ENCODE results near the gene TBRG1. TPM values are rescaled to one million over a fixed set of nuclear protein-coding genes. Genes with fewer than 3 reads are reported as not detected.

Gene TBRG1
- total RNA-seq, 4 donors from 2014 or later: 19.8 to 44.0 (median 30.3) TPM

- WGBS, 2 donors (ENCODE audit: low coverage in 1 of 2): 78 to 80% methylated on average over 3 to 10 of the region's 10 CpGs
- H3K9me3 ChIP-seq: no peaks in the 10 kb centered on the region
- no peak overlapping the region for H3K27ac ChIP-seq
- no peak overlapping the region for H3K4me3 ChIP-seq
- H3K27me3 ChIP-seq: peaks cover 16% of the 10 kb centered on the region
- intact Hi-C loops (cut with DNase I; ENCODE audit: low total_unique reads): no loop called here
- no peaks in the 10 kb centered on the region for H3K4me1 ChIP-seq
- no peak for DNase-seq
- in situ Hi-C loops (cut with MboI; ENCODE audit: low pct_ligation_motif_present in 1 of 4, low pct_unique_long_range_greater_than_20kb in 1 of 4, low sequenced_read_pairs in 3 of 4): no loop called here
- TF ChIP-seq EP300 (IDR thresholded peaks at IDR 0.05; ENCODE audit: low read depth) (no peak), CTCF (IDR thresholded peaks at IDR 0.05) (no peak), POLR2A (IDR thresholded peaks at IDR 0.05) (no peak), POLR2AphosphoS5 (IDR thresholded peaks at IDR 0.05) (no peak)
- H3K36me3 ChIP-seq: no peaks in the 10 kb centered on the region
Measured at GRCh38 chr11:124612567-124613246, 10.0 kb upstream of the TBRG1 start.

GRCh38 chr11:124618863-124619262, 3.8 kb upstream of the TBRG1 start:
- no peaks in the 10 kb centered on the region for H3K9me3 ChIP-seq

GRCh38 chr11:124623861-124624525, 1.3 kb downstream of the TBRG1 start:
- peak overlapping the region in 3 of 4 donors; percentile 81 to 95 (median 94) for H3K4me3 ChIP-seq
- intact Hi-C loops (cut with DNase I; ENCODE audit: low total_unique reads) (loop anchor here (10.0 kb wide), 1 partner anchor 731 kb away; no protein-coding TSS in a partner anchor), in situ Hi-C loops (cut with MboI; ENCODE audit: low pct_ligation_motif_present in 1 of 4, low pct_unique_long_range_greater_than_20kb in 1 of 4, low sequenced_read_pairs in 3 of 4) (no loop called here)
- no peaks in the 10 kb centered on the region for H3K27me3 ChIP-seq
- 43 to 58% methylated on average over 4 of the region's 4 CpGs for WGBS, 2 donors (ENCODE audit: low coverage in 1 of 2)
- H3K27ac ChIP-seq: peak overlapping the region in 3 of 4 donors; percentile 95 to 98 (median 95)
- no peak for TF ChIP-seq POLR2A (IDR thresholded peaks at IDR 0.05)
- no peak for TF ChIP-seq POLR2AphosphoS5 (IDR thresholded peaks at IDR 0.05)
- TF ChIP-seq EP300 (IDR thresholded peaks at IDR 0.05; ENCODE audit: low read depth): no peak
- TF ChIP-seq CTCF (IDR thresholded peaks at IDR 0.05): no peak
- no peaks in the 10 kb centered on the region for H3K9me3 ChIP-seq
- peaks cover 0 to 11% (median 5%) of the 10 kb centered on the region in 4 donors for H3K36me3 ChIP-seq
- peaks cover 0 to 34% (median 20%) of the 10 kb centered on the region in 4 donors for H3K4me1 ChIP-seq
- no peak for DNase-seq

More at GRCh38 chr11:124618863-124619262, 3.8 kb upstream of the TBRG1 start:
- in situ Hi-C loops (cut with MboI; ENCODE audit: low pct_ligation_motif_present in 1 of 4, low pct_unique_long_range_greater_than_20kb in 1 of 4, low sequenced_read_pairs in 3 of 4): no loop called here
- intact Hi-C loops (cut with DNase I; ENCODE audit: low total_unique reads): no loop called here
- 74 to 82% methylated on average over 4 to 5 of the region's 5 CpGs for WGBS, 2 donors (ENCODE audit: low coverage in 1 of 2)
- Histone ChIP-seq H3K27ac (no peak overlapping the region), H3K4me1 (peaks cover 0 to 12% (median 11%) of the 10 kb centered on the region in 4 donors), H3K36me3 (no peaks in the 10 kb centered on the region), H3K27me3 (peaks cover 11% of the 10 kb centered on the region), H3K4me3 (no peak overlapping the region)
- TF ChIP-seq CTCF (IDR thresholded peaks at IDR 0.05) (no peak), POLR2A (IDR thresholded peaks at IDR 0.05) (no peak), EP300 (IDR thresholded peaks at IDR 0.05; ENCODE audit: low read depth) (no peak)
- DNase-seq: no peak

- TF ChIP-seq POLR2A (IDR thresholded peaks at IDR 0.05): no peak
- no peak for TF ChIP-seq CTCF (IDR thresholded peaks at IDR 0.05)
- TF ChIP-seq EP300 (IDR thresholded peaks at IDR 0.05; ENCODE audit: low read depth): no peak
- no peak for TF ChIP-seq POLR2AphosphoS5 (IDR thresholded peaks at IDR 0.05)
- WGBS, 2 donors (ENCODE audit: low coverage in 1 of 2): 96% methylated on average over 3 of the region's 3 CpGs; no CpG with 5 or more reads in 1 of the 2 donors
- intact Hi-C loops (cut with DNase I; ENCODE audit: low total_unique reads): loop anchor here (10.0 kb wide), 1 partner anchor 729 kb away; no protein-coding TSS in a partner anchor
- Histone ChIP-seq H3K4me3 (no peak overlapping the region), H3K9me3 (no peaks in the 10 kb centered on the region), H3K4me1 (peaks cover 0 to 34% (median 20%) of the 10 kb centered on the region in 4 donors), H3K36me3 (peaks cover 0 to 17% (median 7%) of the 10 kb centered on the region in 4 donors), H3K27me3 (no peaks in the 10 kb centered on the region), H3K27ac (no peak overlapping the region)
- no peak for DNase-seq
- in situ Hi-C loops (cut with MboI; ENCODE audit: low pct_ligation_motif_present in 1 of 4, low pct_unique_long_range_greater_than_20kb in 1 of 4, low sequenced_read_pairs in 3 of 4): no loop called here
Measured at GRCh38 chr11:124625504-124626168, 3.0 kb downstream of the TBRG1 start.
